UCSD-AML1 (cell line): ENCODE results near the gene CARF.

ENCODE experiments used
- DNase-seq: peaks from one replicate; lab custom pipeline; 2025; ENCODE audit not compliant: unreplicated experiment; lab: John Stamatoyannopoulos, UW

CARF gene

DNA sequence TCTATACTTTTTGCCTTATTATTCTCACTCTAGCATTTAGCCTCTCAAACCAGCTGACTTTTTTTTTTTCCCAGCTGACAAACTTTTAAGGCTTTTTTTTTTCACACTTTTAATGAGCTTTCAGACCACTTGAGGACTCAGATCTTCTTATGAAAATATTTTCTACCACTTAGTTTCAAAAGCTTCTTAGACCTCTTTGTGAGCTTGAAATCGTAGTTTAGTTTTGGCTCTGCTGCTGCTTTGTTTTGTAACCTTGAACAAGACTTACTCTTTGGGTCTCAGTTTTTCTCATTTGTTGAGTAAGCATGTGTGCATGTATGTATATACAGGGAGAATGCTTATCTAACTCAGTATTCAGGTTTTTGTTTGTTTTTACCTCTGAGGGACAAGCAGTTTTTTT lies 106.1 kb downstream of the CARF start:
- DNase-seq, result no peak

DNA sequence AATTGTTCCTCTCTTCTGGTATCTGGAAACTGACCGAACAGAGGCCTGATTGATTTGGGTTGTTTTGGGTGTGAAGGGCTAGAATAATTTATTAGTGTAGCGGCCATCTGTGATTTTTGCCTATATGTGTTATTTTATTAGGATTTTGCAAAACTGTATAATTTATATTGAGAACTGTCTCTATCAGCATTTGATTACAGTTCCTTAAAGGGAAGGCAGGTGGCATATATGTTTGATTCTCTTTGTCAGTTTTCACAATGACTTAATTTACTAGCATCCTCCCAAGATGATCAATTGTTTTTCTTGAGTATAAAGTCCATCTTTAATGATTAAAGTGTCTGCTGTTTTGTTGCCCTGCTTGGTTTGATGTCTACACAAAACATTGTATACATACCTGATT lies 107.1 kb downstream of the CARF start:
- no peak for DNase-seq

DNA sequence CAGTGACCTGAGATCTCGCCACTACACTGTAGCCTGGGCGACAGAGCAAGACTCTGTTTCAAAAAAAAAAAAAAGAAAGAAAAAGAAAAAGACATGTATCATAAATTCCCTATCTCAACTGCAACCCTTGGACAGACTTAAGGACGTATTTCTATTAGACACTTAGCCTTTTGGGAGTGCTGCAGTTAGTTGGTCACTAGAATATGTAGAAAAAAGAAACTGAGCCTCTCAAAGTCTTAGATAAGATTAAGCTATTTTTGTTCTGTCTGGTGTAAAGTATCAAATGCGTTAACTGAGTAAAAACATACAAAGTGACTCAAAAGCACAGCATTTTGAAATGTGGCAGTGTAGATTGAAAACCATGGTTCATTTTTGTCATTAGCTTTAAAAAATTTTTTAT lies 109.9 kb downstream of the CARF start:
- no peak for DNase-seq

DNA sequence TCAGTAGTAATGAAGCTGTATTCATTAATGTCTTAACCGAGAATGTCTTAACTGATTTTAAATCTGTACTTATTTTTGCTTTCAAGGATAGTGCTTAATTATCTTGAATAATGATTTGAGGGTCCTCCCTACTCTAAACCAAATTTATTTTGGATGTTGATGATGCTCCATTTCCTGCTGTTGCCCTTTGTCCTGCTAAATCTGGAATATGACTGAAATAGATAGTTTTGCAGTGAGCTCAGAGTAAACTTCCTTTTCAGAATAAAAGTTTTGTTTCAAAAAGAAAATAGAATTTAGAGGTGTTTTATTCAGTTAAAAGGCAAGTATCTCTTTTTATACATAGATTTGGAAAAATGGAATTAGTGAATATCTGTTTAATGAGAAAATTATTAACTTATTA lies 110.7 kb downstream of the CARF start:
- DNase-seq, result no peak

DNA sequence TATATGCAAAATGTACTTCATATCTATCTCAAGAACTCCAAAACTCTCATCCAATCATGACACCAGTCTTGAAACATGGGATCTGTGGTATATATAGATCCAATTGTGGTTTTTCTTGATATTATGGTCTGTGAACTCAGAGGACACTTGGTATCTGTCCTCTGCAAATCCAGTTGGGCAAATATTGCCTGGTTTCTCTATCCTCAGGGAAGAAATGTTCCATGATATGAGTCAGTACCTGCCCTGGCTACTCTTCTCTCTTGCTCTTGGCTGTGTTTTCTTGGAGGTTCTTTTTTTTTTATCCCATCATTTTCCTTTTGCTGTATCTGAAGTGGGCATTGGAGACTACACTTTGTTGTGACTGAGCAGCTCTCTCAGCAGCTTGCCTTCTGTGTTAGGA lies 113.5 kb downstream of the CARF start:
- DNase-seq, result no peak

DNA sequence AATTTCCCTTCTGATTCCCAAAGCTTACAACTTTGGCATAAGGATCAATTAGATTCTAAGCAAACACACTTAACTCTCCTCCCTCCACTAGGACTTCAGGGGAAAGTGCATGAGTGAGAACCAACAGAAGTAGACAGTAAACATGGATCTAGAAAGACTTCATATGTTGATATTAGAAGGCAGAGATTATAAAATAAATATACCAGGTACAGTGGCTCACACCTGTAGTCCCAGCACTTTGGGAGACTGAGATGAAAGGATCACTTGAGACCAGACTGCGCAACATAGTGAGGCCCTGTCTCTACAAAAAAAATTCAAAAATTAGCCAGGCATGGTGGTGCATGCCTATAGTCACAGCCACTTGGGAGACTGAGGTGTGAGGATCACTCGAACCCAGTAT lies 118.5 kb downstream of the CARF start:
- no peak for DNase-seq

DNA sequence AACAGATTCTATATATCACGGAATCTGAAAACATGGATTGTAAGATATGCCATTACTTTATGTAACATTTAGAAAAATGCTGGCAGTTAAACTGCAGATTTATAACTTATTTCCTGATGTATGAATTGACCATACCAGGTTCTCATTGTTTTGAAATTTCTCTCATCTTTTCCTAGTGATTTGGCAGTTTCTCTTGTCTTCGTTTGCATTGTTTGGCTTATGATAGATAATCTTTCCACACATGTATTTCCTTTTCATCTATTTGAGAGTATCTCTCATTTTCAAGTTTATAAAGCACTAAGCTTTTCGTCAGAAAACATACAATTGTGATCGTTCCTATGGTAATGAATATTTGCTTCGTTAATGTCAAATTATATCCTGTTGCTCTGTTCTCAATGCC lies 118.9 kb downstream of the CARF start:
- no peak for DNase-seq

DNA sequence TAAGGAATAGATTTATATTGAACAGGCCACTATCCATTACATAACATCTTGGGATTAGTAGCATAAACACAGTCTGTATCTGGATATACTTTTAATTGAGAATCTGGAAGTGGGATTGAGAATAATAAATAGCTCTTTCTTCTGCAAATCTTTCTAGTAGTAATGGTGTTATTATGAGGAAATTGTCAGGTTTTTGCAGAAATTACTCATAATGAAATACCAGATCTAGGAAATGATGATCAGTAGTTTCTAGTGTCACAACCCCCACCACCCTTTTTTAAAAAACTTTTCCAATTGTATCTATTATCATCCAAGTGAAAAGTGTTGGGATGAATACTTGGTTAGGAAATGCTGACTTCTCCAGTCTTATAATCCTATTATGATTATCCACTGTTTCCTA lies 121.3 kb downstream of the CARF start:
- no peak for DNase-seq

DNA sequence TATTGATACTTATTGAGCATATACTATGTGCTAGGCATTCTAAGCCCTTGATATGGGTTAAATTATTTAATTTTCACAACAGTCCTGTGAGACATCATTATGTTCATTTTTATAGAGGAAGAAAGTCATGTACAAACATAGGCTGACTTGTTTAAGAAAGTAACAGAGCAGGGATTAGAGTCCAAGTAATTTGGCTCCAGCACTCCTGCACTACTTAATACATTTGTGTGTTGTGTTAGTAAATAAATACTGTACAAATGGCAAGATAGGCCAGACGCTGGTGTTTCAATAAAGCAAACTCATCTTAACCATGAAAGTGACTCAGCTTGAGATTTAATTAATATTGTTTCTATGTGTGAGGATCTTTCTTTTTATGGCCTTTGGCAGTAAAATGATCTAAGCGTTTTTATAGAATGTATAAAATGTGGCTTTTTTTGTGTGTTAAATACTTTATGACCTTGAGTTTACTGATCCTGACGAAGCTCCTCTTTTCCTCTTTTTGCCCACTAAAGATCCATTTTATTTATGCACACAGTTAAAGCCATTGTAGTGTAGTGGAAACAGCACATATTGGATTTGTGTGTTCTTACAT lies 123.9 kb downstream of the CARF start:
- DNase-seq, result no peak
